Lung (tissue), 12 donors: Measurements from ENCODE around the gene MAP7. TPM values are rescaled to one million over a fixed set of nuclear protein-coding genes. Genes with fewer than 3 reads are reported as not detected.

Experiments used
- ATAC-seq: fragments of 200-7000 bp; cut with Tn5 transposase; one replicate; pipeline ENCODE4 v1.9.1; 2020; ENCODE audit warnings: moderate number of reproducible peaks; ENCODE audit not compliant: insufficient read depth, low FRiP score
- DNase-seq, 3 donors: peaks; one replicate each; pipeline ENCODE4 v3.0.0-alpha.2; 2013 to 2017
- H3K27ac ChIP-seq, 2 donors: one replicate each; pipeline ENCODE4 v1.5.1; 2013; ENCODE audit warnings: mild to moderate bottlenecking in 2 of 2, moderate library complexity in 2 of 2, control low read depth in 1 of 2, inconsistent platforms in 1 of 2, low read depth in 1 of 2, low read length in 1 of 2
- H3K27me3 ChIP-seq, 3 donors: one replicate each; pipeline ENCODE4 v1.5.1; 2013; ENCODE audit warnings: low read length in 2 of 3; ENCODE audit not compliant: control insufficient read depth in 3 of 3, insufficient read depth in 3 of 3
- H3K36me3 ChIP-seq, 4 donors: one replicate each; pipeline ENCODE4 v1.5.1; 2013; ENCODE audit warnings: low read length in 4 of 4, mild to moderate bottlenecking in 1 of 4, moderate library complexity in 1 of 4; ENCODE audit not compliant: control insufficient read depth in 4 of 4, insufficient read depth in 4 of 4
- H3K4me1 ChIP-seq, 5 donors: one replicate each; pipeline ENCODE4 v1.5.1; 2013; ENCODE audit warnings: low read length in 5 of 5, mild to moderate bottlenecking in 2 of 5, moderate library complexity in 1 of 5; ENCODE audit not compliant: control insufficient read depth in 5 of 5, insufficient read depth in 5 of 5
- H3K4me3 ChIP-seq: one replicate; pipeline ENCODE4 v1.5.1; 2013; ENCODE audit warnings: mild to moderate bottlenecking, control low read depth, moderate library complexity
- H3K9ac ChIP-seq, 2 donors: one replicate each; pipeline ENCODE4 v1.5.1; 2013; ENCODE audit warnings: low read length in 2 of 2, control low read depth in 1 of 2; ENCODE audit not compliant: insufficient read depth in 1 of 2
- H3K9me3 ChIP-seq, 4 donors: one replicate each; pipeline ENCODE4 v1.5.1; 2013; ENCODE audit warnings: low read length in 3 of 4, mild to moderate bottlenecking in 1 of 4, moderate library complexity in 1 of 4; ENCODE audit not compliant: control insufficient read depth in 4 of 4, insufficient read depth in 3 of 4
- WGBS, 2 donors: extraction: QIAGEN DNeasy Blood & Tissue Kit; methylation state at CpG; one replicate each; pipeline ENCODE4 v1.1.7; 2013; 5-methylcytosine and 5-hydroxymethylcytosine counted together
- polyA plus RNA-seq, 2 donors: library from polyadenylated mRNA; stranded (reverse); fragments of 200-250 nt; gene quantifications; one replicate each; pipeline ENCODE4 v1.2.1, GENCODE V29; 2013
- total RNA-seq, 2 donors: library from RNA; depleted of rRNA in 1 of 2; stranded (reverse); fragments of >200 nt in 1 of 2; gene quantifications; one replicate each; pipeline ENCODE4 v1.2.1, GENCODE V29; 2014 to 2021
- TF ChIP-seq, protein P1 (sequence below): IDR thresholded peaks from 2 replicates; pipeline ENCODE4 v1.5.1; 2012; ENCODE audit warnings: mild to moderate bottlenecking; ENCODE audit errors: control extremely low read depth, extremely low read depth
- donor health status: control.
- donor health status: control.
- donor health status: Bipolar disorder and iron deficiency.
- donor health status: healthy.
- donor health status: DM: yes; HTN: yes; CAD: no.

MAP7 gene
- total and polyA plus RNA-seq, 4 donors: 8.4 to 23.4 (median 12.3) TPM

- TF ChIP-seq, protein P1, sequence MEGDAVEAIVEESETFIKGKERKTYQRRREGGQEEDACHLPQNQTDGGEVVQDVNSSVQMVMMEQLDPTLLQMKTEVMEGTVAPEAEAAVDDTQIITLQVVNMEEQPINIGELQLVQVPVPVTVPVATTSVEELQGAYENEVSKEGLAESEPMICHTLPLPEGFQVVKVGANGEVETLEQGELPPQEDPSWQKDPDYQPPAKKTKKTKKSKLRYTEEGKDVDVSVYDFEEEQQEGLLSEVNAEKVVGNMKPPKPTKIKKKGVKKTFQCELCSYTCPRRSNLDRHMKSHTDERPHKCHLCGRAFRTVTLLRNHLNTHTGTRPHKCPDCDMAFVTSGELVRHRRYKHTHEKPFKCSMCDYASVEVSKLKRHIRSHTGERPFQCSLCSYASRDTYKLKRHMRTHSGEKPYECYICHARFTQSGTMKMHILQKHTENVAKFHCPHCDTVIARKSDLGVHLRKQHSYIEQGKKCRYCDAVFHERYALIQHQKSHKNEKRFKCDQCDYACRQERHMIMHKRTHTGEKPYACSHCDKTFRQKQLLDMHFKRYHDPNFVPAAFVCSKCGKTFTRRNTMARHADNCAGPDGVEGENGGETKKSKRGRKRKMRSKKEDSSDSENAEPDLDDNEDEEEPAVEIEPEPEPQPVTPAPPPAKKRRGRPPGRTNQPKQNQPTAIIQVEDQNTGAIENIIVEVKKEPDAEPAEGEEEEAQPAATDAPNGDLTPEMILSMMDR: no peak
- ATAC-seq (peak; percentile 19), DNase-seq (no peak)
- Histone ChIP-seq H3K9ac (no peak overlapping the region), H3K27ac (peak overlapping the region in 1 of 2 donors; percentile 6), H3K9me3 (no peaks in the 10 kb centered on the region), H3K36me3 (peaks cover 0 to 9% (median 0%) of the 10 kb centered on the region in 4 donors), H3K27me3 (no peaks in the 10 kb centered on the region), H3K4me3 (no peak overlapping the region), H3K4me1 (peaks cover 0 to 5% (median 0%) of the 10 kb centered on the region in 5 donors)
- WGBS, 2 donors: 42 to 45% methylated on average over 2 of the region's 2 CpGs
Observed at GRCh38 chr6:136347847-136348246, 202.4 kb downstream of the MAP7 start.

DNA sequence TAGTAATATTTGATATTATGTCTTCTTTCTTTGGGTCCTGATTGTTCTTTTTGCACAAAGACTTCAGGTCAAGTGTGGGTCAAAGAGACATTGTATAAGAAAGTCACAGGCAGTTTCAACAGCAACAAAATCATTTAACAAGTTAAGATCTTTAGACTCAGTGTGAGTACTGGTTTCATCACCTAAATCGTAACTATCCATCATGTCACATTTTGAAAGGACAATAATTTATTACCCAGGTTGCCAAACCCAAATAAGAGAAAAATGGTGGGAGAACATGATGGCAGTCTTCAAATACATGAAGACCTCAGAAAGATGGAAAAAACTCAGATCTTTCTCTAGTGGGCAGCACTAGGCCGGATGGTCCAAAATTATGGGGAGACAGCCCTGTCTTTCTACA is 205.1 kb downstream of the MAP7 start:
- ATAC-seq: no peak
- 97 to 99% methylated on average over 2 of the region's 2 CpGs for WGBS, 2 donors
- TF ChIP-seq, protein P1: no peak

GRCh38 chr6:136344420-136344819 is 205.8 kb downstream of the MAP7 start:
- no peak overlapping the region for H3K4me3 ChIP-seq
- H3K27ac ChIP-seq: no peak overlapping the region
- no peak overlapping the region for H3K9ac ChIP-seq
- TF ChIP-seq, protein P1: no peak
- WGBS, 2 donors: 74 to 76% methylated on average over 2 of the region's 2 CpGs
- H3K36me3 ChIP-seq: peaks cover 0 to 5% (median 0%) of the 10 kb centered on the region in 4 donors
- peaks cover 0 to 5% (median 0%) of the 10 kb centered on the region in 5 donors for H3K4me1 ChIP-seq
- ATAC-seq (no peak), DNase-seq (peak in 2 of 3 donors; percentile 70 to 78)
- no peaks in the 10 kb centered on the region for H3K9me3 ChIP-seq
- no peaks in the 10 kb centered on the region for H3K27me3 ChIP-seq

More for the DNA sequence above, 205.1 kb downstream of the MAP7 start:
- Histone ChIP-seq H3K4me1 (peaks cover 0 to 5% (median 0%) of the 10 kb centered on the region in 5 donors), H3K4me3 (no peak overlapping the region), H3K36me3 (peaks cover 0 to 5% (median 0%) of the 10 kb centered on the region in 4 donors), H3K27me3 (no peaks in the 10 kb centered on the region), H3K9ac (no peak overlapping the region), H3K9me3 (no peaks in the 10 kb centered on the region), H3K27ac (no peak overlapping the region)
- DNase-seq: no peak

DNA sequence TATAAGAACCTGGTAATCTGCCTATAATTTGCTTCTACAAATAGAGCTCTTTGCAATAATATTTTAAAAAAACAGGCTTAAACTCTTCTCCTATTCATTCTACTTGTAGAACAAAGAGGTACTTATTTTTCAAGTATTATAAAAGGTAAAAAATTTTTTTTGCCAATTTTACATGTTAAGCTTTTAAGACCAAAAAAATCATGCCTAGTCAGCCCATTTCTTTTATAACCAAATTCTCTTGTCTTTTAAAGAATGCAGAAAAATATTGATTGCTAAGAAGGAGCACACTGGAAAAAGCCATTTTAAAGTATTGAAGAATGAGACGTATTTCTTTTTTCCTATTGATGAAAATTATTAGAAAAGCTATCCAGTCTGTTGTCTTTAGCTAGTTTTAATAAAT is 206.5 kb downstream of the MAP7 start:
- 87 to 91% methylated on average over 1 of the region's 1 CpG for WGBS, 2 donors
- Histone ChIP-seq H3K27me3 (no peaks in the 10 kb centered on the region), H3K36me3 (peaks cover 0 to 5% (median 0%) of the 10 kb centered on the region in 4 donors), H3K9me3 (no peaks in the 10 kb centered on the region), H3K27ac (no peak overlapping the region), H3K4me1 (peaks cover 0 to 5% (median 0%) of the 10 kb centered on the region in 5 donors), H3K9ac (no peak overlapping the region), H3K4me3 (no peak overlapping the region)
- DNase-seq: no peak
- TF ChIP-seq, protein P1: no peak
- no peak for ATAC-seq
